HG03432 (cell line): ENCODE measurements around the gene PNKD.

Experiments
- ATAC-seq: cut with Tn5 transposase; IDR thresholded peaks from one replicate; pipeline ENCODE4 v1.9.1; 2021; ENCODE audit warnings: mild to moderate bottlenecking, moderate library complexity; ENCODE audit not compliant: unreplicated experiment

Gene PNKD

GRCh38 chr2:218256612-218257350 lies 13.5 kb upstream of the PNKD start:
- no peak for ATAC-seq

GRCh38 chr2:218257390-218257981 lies 12.8 kb upstream of the PNKD start:
- peak; percentile 76 for ATAC-seq

- ATAC-seq, result no peak
Measured at GRCh38 chr2:218259099-218259961, 11.0 kb upstream of the PNKD start.

- no peak for ATAC-seq
Measured at GRCh38 chr2:218260166-218260565, 10.2 kb upstream of the PNKD start.

GRCh38 chr2:218260742-218261422 lies 9.4 kb upstream of the PNKD start, which contains the start of gene GPBAR1:
TSS of gene GPBAR1 (plus strand) at chr2:218261015. CDS start at chr2:218262725, 1,710 bp downstream.
- ATAC-seq, result no peak

- ATAC-seq, result no peak
Measured at GRCh38 chr2:218261423-218262236, 8.7 kb upstream of the PNKD start.

- no peak for ATAC-seq
Measured at GRCh38 chr2:218262237-218262600, 8.1 kb upstream of the PNKD start.

GRCh38 chr2:218262631-218263586 lies 7.4 kb upstream of the PNKD start:
- ATAC-seq, result no peak

GRCh38 chr2:218263817-218264641 lies 6.3 kb upstream of the PNKD start:
- no peak for ATAC-seq

- no peak for ATAC-seq
Measured at GRCh38 chr2:218264773-218265561, 5.4 kb upstream of the PNKD start.

- ATAC-seq, result no peak
Measured at GRCh38 chr2:218265626-218266025, 4.7 kb upstream of the PNKD start.

- no peak for ATAC-seq
Measured at GRCh38 chr2:218266316-218266979, 3.9 kb upstream of the PNKD start.

- no peak for ATAC-seq
Measured at GRCh38 chr2:218267259-218267658, 3.1 kb upstream of the PNKD start.

GRCh38 chr2:218270721-218271486 lies 585 bp downstream of the PNKD start:
- ATAC-seq, result no peak

GRCh38 chr2:218271487-218271797 lies 1.1 kb downstream of the PNKD start:
- ATAC-seq, result no peak

- ATAC-seq, result no peak
Measured at GRCh38 chr2:218271865-218272530, 1.7 kb downstream of the PNKD start.
